SK-N-SH (cell line): ENCODE measurements around the gene CHD1. TPM values are rescaled to one million over a fixed set of nuclear protein-coding genes. Genes with fewer than 3 reads are reported as not detected.

Experiments
- CTCF ChIA-PET: fragments of 300-600, 350-600 bp; formaldehyde crosslinking; extraction: SDS; loops from one replicate; lab custom pipeline; 2021; lab: Yijun Ruan, JAX
- POLR2A ChIA-PET: fragments of 350-600 bp; sonication (Branson Sonifier 250); formaldehyde crosslinking; extraction: SDS; loops from one replicate; lab custom pipeline; 2020; ENCODE audit warnings: antibody characterized with exemption, inconsistent platforms; lab: Yijun Ruan, JAX
- DNase-seq: peaks from one replicate; pipeline ENCODE4 v3.0.0; 2012
- H2AFZ ChIP-seq: fragments of 200-600 bp; sonication (generic); 2 replicates; pipeline ENCODE4 v1.8.1; 2016; ENCODE audit warnings: antibody characterized with exemption, mild to moderate bottlenecking, low read depth
- H3F3A ChIP-seq: fragments of 200-600 bp; sonication (generic); replicated peaks from 2 replicates; pipeline ENCODE3; 2016; ENCODE audit warnings: antibody characterized with exemption, mild to moderate bottlenecking; ENCODE audit not compliant: insufficient read depth
- H3K27ac ChIP-seq, 2 experiments: fragments of 200-500 bp in 1 of 2; fragments of 200-600 bp in 1 of 2; sonication (Bioruptor generic) in 1 of 2; sonication (generic), shearing (Covaris generic) in 1 of 2; 2 replicates each; pipeline versions ENCODE4 v1.5.1 to v1.6.1; 2014 to 2016; ENCODE audit warnings: low read depth in 2 of 2, inconsistent platforms in 1 of 2, low read length in 1 of 2, mild to moderate bottlenecking in 1 of 2, mixed read lengths in 1 of 2
- H3K27me3 ChIP-seq: fragments of 200-600 bp; sonication (generic), shearing (Covaris generic); 2 replicates; pipeline ENCODE4 v1.6.1; 2016; ENCODE audit warnings: mixed run types; ENCODE audit not compliant: insufficient read depth
- H3K36me3 ChIP-seq, 2 experiments: fragments of 200-500 bp in 1 of 2; fragments of 200-600 bp in 1 of 2; sonication (Bioruptor generic) in 1 of 2; sonication (generic) in 1 of 2; replicated peaks in 1 of 2; 2 replicates each; pipeline versions ENCODE3 to v1.5.1; 2014 to 2016; ENCODE audit warnings: low read length in 1 of 2, mild to moderate bottlenecking in 1 of 2; ENCODE audit not compliant: insufficient read depth in 2 of 2, control insufficient read depth in 1 of 2
- H3K4me1 ChIP-seq, 2 experiments: fragments of 200-500 bp in 1 of 2; fragments of 200-600 bp in 1 of 2; sonication (Bioruptor generic) in 1 of 2; sonication (generic), shearing (Covaris generic) in 1 of 2; 2 replicates each; pipeline versions ENCODE4 v1.5.1 to v1.6.1; 2014 to 2016; ENCODE audit warnings: low read depth in 1 of 2, low read length in 1 of 2, mixed run types in 1 of 2; ENCODE audit not compliant: insufficient read depth in 2 of 2, control insufficient read depth in 1 of 2
- H3K4me2 ChIP-seq: fragments of 200-600 bp; sonication (generic), shearing (Covaris generic); 2 replicates; pipeline ENCODE4 v1.6.1; 2017; ENCODE audit warnings: mixed run types
- H3K4me3 ChIP-seq, 2 experiments: fragments of 200-500 bp in 1 of 2; fragments of 200-600 bp in 1 of 2; sonication (Bioruptor generic) in 1 of 2; sonication (generic), shearing (Covaris generic) in 1 of 2; 2 replicates each; pipeline versions ENCODE4 v1.5.1 to v1.8.1; 2014 to 2016; ENCODE audit warnings: low read depth in 2 of 2, inconsistent platforms in 1 of 2, low read length in 1 of 2, mild to moderate bottlenecking in 1 of 2, mixed read lengths in 1 of 2, moderate library complexity in 1 of 2
- H3K79me2 ChIP-seq: fragments of 200-600 bp; sonication (generic); 2 replicates; pipeline ENCODE4 v1.8.1; 2017; ENCODE audit warnings: mild to moderate bottlenecking; ENCODE audit not compliant: insufficient read depth
- H3K9ac ChIP-seq: fragments of 200-600 bp; sonication (generic); 2 replicates; pipeline ENCODE4 v1.6.1; 2017; ENCODE audit warnings: mixed run types
- H3K9me2 ChIP-seq: fragments of 200-600 bp; sonication (generic); 2 replicates; pipeline ENCODE4 v1.6.1; 2017; ENCODE audit warnings: mixed run types
- H3K9me3 ChIP-seq: fragments of 200-600 bp; sonication (generic); 2 replicates; pipeline ENCODE4 v1.6.1; 2017; ENCODE audit warnings: mixed run types, mild to moderate bottlenecking, moderate library complexity
- H4K20me1 ChIP-seq: fragments of 200-600 bp; sonication (generic); 2 replicates; pipeline ENCODE4 v1.6.1; 2017; ENCODE audit warnings: mild to moderate bottlenecking, mixed run types; ENCODE audit not compliant: insufficient read depth
- FOSL2 ChIP-seq: IDR thresholded peaks from 2 replicates; pipeline ENCODE4 v1.4.0; 2012; ENCODE audit warnings: low read depth, mild to moderate bottlenecking, moderate library complexity, borderline replicate concordance
- FOXM1 ChIP-seq: IDR thresholded peaks from 2 replicates; pipeline ENCODE4 v1.4.0; 2012; ENCODE audit warnings: low read depth, mild to moderate bottlenecking
- GABPA ChIP-seq: IDR thresholded peaks from 2 replicates; pipeline ENCODE4 v1.4.0; 2012; ENCODE audit warnings: low read depth, mild to moderate bottlenecking
- JUND ChIP-seq: IDR thresholded peaks from 2 replicates; pipeline ENCODE4 v1.4.0; 2012
- MEF2A ChIP-seq: IDR thresholded peaks from 2 replicates; pipeline ENCODE4 v1.4.0; 2012; ENCODE audit warnings: low read depth, borderline replicate concordance
- NRF1 ChIP-seq: IDR thresholded peaks from 2 replicates; pipeline ENCODE4 v1.6.1; 2012; ENCODE audit warnings: low read depth, mild to moderate bottlenecking, low read length
- RCOR1 ChIP-seq: fragments of 150-350 bp; IDR thresholded peaks from 2 replicates; pipeline ENCODE4 v1.6.1; 2017; ENCODE audit warnings: antibody characterized with exemption, low read length
- RXRA ChIP-seq: IDR thresholded peaks from 2 replicates; pipeline ENCODE4 v1.4.0; 2012; ENCODE audit warnings: low read depth, mild to moderate bottlenecking, borderline replicate concordance
- SIN3A ChIP-seq: IDR thresholded peaks from 2 replicates; pipeline ENCODE4 v1.6.1; 2012; ENCODE audit warnings: low read depth, mild to moderate bottlenecking, low read length, moderate library complexity, borderline replicate concordance
- TEAD4 ChIP-seq: IDR thresholded peaks from 2 replicates; pipeline ENCODE4 v1.4.0; 2012; ENCODE audit warnings: mild to moderate bottlenecking, borderline replicate concordance; ENCODE audit not compliant: insufficient read depth
- polyA plus RNA-seq, 3 experiments: library from polyadenylated mRNA; depleted of rRNA; stranded (reverse); fragments of >200 nt; gene quantifications; 2 replicates each; pipeline ENCODE4 v1.2.3, GENCODE V29; 2012
- TF ChIP-seq, protein P1 (sequence below): IDR thresholded peaks from 2 replicates; pipeline ENCODE4; 2012
- TF ChIP-seq, protein P2 (sequence below): fragments of 200-600 bp; sonication (generic); IDR thresholded peaks from 2 replicates; pipeline ENCODE4 v1.6.1; 2017; ENCODE audit warnings: antibody characterized with exemption, mild to moderate bottlenecking, moderate library complexity
- TF ChIP-seq, protein P3 (sequence below): IDR thresholded peaks from 2 replicates; pipeline ENCODE4 v1.6.1; 2012; ENCODE audit warnings: mild to moderate bottlenecking, low read depth, low read length, moderate library complexity

Gene CHD1
- polyA plus RNA-seq, 1 of the 3 experiments (the other 2 are of a cell fraction), result 12.4 TPM

DNA sequence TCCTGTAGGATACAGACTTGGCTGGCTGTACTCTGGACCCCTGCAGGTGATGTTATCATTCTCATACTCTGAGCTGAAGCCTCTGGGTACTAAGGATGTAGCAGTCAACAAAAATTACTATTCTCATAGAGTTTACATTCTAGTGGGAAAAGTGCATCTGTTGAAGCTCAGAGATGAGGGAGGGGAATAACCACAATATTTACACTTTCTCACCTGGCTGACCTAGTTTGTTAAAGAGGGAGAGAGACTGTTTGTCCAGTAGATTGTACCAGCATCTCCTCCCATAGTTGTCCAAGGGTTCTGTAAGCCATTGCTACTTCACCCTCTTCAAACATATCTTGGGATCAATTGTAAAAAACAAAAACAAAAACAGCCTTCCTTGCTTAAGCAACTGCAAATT lies 33.8 kb upstream of the CHD1 start:
- no peak overlapping the region for H3K27ac ChIP-seq
- H4K20me1 ChIP-seq, result no peaks in the 10 kb centered on the region
- no peak overlapping the region for H3K9ac ChIP-seq
- TF ChIP-seq RXRA (no peak), MEF2A (no peak), SIN3A (no peak), GABPA (no peak), FOSL2 (no peak), NRF1 (no peak), JUND (no peak), FOXM1 (no peak), TEAD4 (no peak), RCOR1 (no peak)
- TF ChIP-seq, protein P1, sequence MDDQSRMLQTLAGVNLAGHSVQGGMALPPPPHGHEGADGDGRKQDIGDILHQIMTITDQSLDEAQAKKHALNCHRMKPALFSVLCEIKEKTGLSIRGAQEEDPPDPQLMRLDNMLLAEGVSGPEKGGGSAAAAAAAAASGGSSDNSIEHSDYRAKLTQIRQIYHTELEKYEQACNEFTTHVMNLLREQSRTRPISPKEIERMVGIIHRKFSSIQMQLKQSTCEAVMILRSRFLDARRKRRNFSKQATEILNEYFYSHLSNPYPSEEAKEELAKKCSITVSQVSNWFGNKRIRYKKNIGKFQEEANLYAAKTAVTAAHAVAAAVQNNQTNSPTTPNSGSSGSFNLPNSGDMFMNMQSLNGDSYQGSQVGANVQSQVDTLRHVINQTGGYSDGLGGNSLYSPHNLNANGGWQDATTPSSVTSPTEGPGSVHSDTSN, result no peak
- TF ChIP-seq, protein P2, sequence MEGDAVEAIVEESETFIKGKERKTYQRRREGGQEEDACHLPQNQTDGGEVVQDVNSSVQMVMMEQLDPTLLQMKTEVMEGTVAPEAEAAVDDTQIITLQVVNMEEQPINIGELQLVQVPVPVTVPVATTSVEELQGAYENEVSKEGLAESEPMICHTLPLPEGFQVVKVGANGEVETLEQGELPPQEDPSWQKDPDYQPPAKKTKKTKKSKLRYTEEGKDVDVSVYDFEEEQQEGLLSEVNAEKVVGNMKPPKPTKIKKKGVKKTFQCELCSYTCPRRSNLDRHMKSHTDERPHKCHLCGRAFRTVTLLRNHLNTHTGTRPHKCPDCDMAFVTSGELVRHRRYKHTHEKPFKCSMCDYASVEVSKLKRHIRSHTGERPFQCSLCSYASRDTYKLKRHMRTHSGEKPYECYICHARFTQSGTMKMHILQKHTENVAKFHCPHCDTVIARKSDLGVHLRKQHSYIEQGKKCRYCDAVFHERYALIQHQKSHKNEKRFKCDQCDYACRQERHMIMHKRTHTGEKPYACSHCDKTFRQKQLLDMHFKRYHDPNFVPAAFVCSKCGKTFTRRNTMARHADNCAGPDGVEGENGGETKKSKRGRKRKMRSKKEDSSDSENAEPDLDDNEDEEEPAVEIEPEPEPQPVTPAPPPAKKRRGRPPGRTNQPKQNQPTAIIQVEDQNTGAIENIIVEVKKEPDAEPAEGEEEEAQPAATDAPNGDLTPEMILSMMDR, result no peak
- TF ChIP-seq, protein P3, sequence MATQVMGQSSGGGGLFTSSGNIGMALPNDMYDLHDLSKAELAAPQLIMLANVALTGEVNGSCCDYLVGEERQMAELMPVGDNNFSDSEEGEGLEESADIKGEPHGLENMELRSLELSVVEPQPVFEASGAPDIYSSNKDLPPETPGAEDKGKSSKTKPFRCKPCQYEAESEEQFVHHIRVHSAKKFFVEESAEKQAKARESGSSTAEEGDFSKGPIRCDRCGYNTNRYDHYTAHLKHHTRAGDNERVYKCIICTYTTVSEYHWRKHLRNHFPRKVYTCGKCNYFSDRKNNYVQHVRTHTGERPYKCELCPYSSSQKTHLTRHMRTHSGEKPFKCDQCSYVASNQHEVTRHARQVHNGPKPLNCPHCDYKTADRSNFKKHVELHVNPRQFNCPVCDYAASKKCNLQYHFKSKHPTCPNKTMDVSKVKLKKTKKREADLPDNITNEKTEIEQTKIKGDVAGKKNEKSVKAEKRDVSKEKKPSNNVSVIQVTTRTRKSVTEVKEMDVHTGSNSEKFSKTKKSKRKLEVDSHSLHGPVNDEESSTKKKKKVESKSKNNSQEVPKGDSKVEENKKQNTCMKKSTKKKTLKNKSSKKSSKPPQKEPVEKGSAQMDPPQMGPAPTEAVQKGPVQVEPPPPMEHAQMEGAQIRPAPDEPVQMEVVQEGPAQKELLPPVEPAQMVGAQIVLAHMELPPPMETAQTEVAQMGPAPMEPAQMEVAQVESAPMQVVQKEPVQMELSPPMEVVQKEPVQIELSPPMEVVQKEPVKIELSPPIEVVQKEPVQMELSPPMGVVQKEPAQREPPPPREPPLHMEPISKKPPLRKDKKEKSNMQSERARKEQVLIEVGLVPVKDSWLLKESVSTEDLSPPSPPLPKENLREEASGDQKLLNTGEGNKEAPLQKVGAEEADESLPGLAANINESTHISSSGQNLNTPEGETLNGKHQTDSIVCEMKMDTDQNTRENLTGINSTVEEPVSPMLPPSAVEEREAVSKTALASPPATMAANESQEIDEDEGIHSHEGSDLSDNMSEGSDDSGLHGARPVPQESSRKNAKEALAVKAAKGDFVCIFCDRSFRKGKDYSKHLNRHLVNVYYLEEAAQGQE, result no peak
- TF ChIP-seq, all 33 proteins: peak for 0
- Histone ChIP-seq H3K4me2 (no peak overlapping the region), H3K4me3 (no peak overlapping the region), H3K27me3 (no peaks in the 10 kb centered on the region), H2AFZ (no peak overlapping the region), H3K9me2 (no peaks in the 10 kb centered on the region), H3K4me1 (no peaks in the 10 kb centered on the region), H3K79me2 (no peaks in the 10 kb centered on the region), H3F3A (no peaks in the 10 kb centered on the region), H3K9me3 (no peaks in the 10 kb centered on the region), H3K36me3 (no peaks in the 10 kb centered on the region)
- DNase-seq, result no peak
- CTCF ChIA-PET, result no interaction called here
- POLR2A ChIA-PET, result no interaction called here
